Breast epithelium (tissue), 4 donors: ENCODE measurements around the gene FEN1. TPM values are rescaled to one million over a fixed set of nuclear protein-coding genes. Genes with fewer than 3 reads are reported as not detected.
A peak's percentile ranks its signal among the peaks of the same experiment; 100 is the strongest.

Source experiments
- DNase-seq, 2 donors: peaks; one replicate each; pipeline ENCODE4 v3.0.0-alpha.2; 2019; ENCODE audit warnings: low spot score in 2 of 2
- H3K27ac ChIP-seq, 2 donors: fragments of 200-600 bp; sonication (generic) in 1 of 2; one replicate each; pipeline ENCODE4 v1.5.1; 2016 to 2019; ENCODE audit warnings: mild to moderate bottlenecking in 1 of 2
- H3K27me3 ChIP-seq, 2 donors: fragments of 200-600 bp; sonication (generic) in 1 of 2; one replicate each; pipeline versions ENCODE4 v1.5.1 to v1.6.0; 2017 to 2019; ENCODE audit warnings: control low read depth in 1 of 2, mild to moderate bottlenecking in 1 of 2
- H3K36me3 ChIP-seq: fragments of 200-600 bp; one replicate; pipeline ENCODE4 v1.5.1; 2019
- H3K4me1 ChIP-seq, 2 donors: fragments of 200-600 bp; sonication (generic); one replicate each; pipeline ENCODE4 v1.5.1; 2016 to 2019; ENCODE audit warnings: control low read depth in 1 of 2
- H3K4me3 ChIP-seq, 3 donors: fragments of 200-600 bp; sonication (generic); 1 replicate in 2 of 3; 2 replicates in 1 of 3; pipeline ENCODE4 v1.5.1; 2016 to 2019; ENCODE audit warnings: mild to moderate bottlenecking in 3 of 3, moderate library complexity in 2 of 3
- H3K9me3 ChIP-seq, 2 donors: fragments of 200-600 bp; sonication (generic) in 1 of 2; one replicate each; pipeline ENCODE4 v1.5.1; 2016 to 2019; ENCODE audit warnings: control low read depth in 1 of 2
- CTCF ChIP-seq, 3 donors: fragments of 450-650 bp; IDR thresholded peaks; one replicate each; pipeline ENCODE4 v1.5.1; 2016 to 2017; ENCODE audit warnings: antibody characterized with exemption in 3 of 3, mild to moderate bottlenecking in 3 of 3, moderate library complexity in 3 of 3
- POLR2A ChIP-seq: fragments of 450-650 bp; IDR thresholded peaks from one replicate; pipeline ENCODE4 v1.6.1; 2016; ENCODE audit warnings: antibody characterized with exemption, mild to moderate bottlenecking, moderate library complexity
- POLR2AphosphoS5 ChIP-seq, 3 donors: sonication (generic); formaldehyde crosslinking; IDR thresholded peaks; one replicate each; pipeline ENCODE4 v1.6.1; 2017; ENCODE audit warnings: antibody characterized with exemption in 3 of 3
- intact Hi-C: fragments of 100-400 bp; cut with DNase I; formaldehyde crosslinking; loops from one replicate; pipeline ENCODE4 v1.15.1; 2023; ENCODE audit warnings: low total_unique reads
- total RNA-seq, 3 donors: library from RNA; depleted of rRNA; stranded (reverse); fragments of >200 nt; gene quantifications; one replicate each; pipeline ENCODE4 v1.1.0, GENCODE V29; 2016

The FEN1 gene
- total RNA-seq, 3 donors from 2014 or later = 5.9 to 9.2 (median 8.5) TPM

DNA sequence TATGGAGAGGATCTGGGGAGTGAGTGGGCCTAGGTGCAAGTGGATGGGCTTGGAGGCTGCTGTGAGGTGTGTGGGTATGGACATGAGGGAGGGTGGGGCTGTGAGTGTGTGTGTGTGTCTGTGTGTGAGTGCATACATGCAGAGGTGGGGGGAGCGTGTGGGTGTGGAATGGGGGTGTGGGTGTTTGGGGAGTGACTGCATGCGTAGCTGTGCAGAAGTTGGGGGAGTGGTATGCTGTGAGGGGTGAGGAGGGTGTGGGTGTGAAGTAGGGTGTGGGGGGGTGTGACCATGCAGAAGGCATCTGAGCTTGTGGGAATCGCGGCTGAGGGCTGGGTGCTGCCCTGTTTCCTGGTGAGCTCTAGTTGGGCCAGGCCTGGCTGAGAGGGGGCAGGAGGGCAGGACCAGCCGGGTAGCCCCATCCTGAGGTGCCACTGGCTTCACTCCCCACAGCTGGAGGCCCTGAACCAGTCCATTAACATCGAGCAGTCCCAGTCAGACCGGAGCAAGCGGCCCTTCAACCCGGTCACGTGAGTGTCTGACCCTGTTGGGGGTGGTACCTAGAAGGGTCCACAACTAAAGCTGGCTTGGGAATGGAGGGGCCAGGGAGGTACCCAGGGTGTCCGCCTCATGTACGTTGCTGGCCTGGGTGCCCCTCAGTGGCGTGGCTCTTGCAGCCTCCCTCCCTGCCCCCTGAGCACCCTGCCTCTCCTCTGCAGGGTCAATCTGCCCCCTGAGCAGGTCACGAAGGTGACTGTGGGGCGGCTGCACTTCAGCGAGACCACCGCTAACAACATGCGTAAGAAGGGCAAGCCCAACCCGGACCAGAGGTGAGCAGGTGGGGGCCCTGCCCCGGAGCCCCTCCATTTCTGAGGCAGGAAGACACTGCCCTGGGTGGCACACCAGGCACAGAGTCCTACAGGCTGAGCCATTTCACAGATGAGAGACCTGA is 16.8 kb upstream of the FEN1 start:
- Histone ChIP-seq H3K4me3 (no peak overlapping the region), H3K9me3 (no peaks in the 10 kb centered on the region), H3K4me1 (no peaks in the 10 kb centered on the region), H3K27ac (no peak overlapping the region), H3K36me3 (no peaks in the 10 kb centered on the region), H3K27me3 (no peaks in the 10 kb centered on the region)
- DNase-seq = no peak
- intact Hi-C loops = no loop called here
- TF ChIP-seq POLR2A = no peak
- TF ChIP-seq CTCF (IDR thresholded peaks at IDR 0.05) = no peak
- TF ChIP-seq POLR2AphosphoS5 (IDR thresholded peaks at IDR 0.05) = no peak

DNA sequence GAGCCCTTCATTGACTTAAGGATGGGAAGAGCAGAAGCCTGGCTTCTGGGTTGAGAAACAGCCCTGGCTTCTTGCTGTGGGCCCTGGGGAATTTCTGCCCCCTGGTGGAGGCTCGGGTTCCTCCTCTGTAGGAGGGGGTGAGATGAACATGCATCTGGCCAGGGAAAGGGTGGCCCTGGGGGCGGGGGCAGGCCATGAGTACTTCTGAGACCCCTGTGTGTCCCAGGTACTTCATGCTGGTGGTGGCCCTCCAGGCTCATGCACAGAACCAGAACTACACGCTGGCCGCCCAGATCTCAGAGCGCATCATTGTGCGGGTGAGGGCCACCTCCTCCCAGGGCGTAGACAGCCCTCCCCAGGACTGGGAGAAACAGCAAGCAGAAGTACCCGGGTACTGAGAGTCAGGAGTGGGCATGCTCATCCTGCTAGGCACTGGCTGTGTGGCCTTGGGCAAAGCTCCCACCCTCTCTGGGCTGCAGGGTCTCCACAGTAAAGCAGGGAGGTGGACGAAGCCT is 16.1 kb upstream of the FEN1 start:
- no peak for TF ChIP-seq POLR2A
- TF ChIP-seq CTCF (IDR thresholded peaks at IDR 0.05) = peak; percentile 12 to 27 (median 25)
- no peak overlapping the region for H3K27ac ChIP-seq
- intact Hi-C loops = no loop called here

GRCh38 chr11:61777234-61778090 is 15.2 kb upstream of the FEN1 start:
- intact Hi-C loops = no loop called here
- TF ChIP-seq POLR2AphosphoS5 (IDR thresholded peaks at IDR 0.05) (no peak), POLR2A (no peak), CTCF (IDR thresholded peaks at IDR 0.05) (no peak)
- DNase-seq = peak in 1 of 2 donors; percentile 65

More for the DNA sequence above, 16.1 kb upstream of the FEN1 start:
- Histone ChIP-seq H3K27me3 (no peaks in the 10 kb centered on the region), H3K9me3 (no peaks in the 10 kb centered on the region), H3K4me1 (no peaks in the 10 kb centered on the region), H3K4me3 (peak overlapping the region in 2 of 3 donors; percentile 45 to 57), H3K36me3 (no peaks in the 10 kb centered on the region)
- DNase-seq = no peak

GRCh38 chr11:61778357-61778886 is 14.3 kb upstream of the FEN1 start:
- Histone ChIP-seq H3K9me3 (no peaks in the 10 kb centered on the region), H3K4me3 (no peak overlapping the region), H3K4me1 (no peaks in the 10 kb centered on the region), H3K27me3 (no peaks in the 10 kb centered on the region), H3K27ac (no peak overlapping the region), H3K36me3 (no peaks in the 10 kb centered on the region)
- TF ChIP-seq POLR2A = no peak
- TF ChIP-seq CTCF (IDR thresholded peaks at IDR 0.05) = no peak
- TF ChIP-seq POLR2AphosphoS5 (IDR thresholded peaks at IDR 0.05) = no peak
- intact Hi-C loops = no loop called here
- no peak for DNase-seq

More at GRCh38 chr11:61777234-61778090, 15.2 kb upstream of the FEN1 start:
- H3K27me3 ChIP-seq = no peaks in the 10 kb centered on the region
- no peaks in the 10 kb centered on the region for H3K4me1 ChIP-seq
- no peaks in the 10 kb centered on the region for H3K9me3 ChIP-seq
- peak overlapping the region in 2 of 3 donors; percentile 45 to 57 for H3K4me3 ChIP-seq
- H3K36me3 ChIP-seq = no peaks in the 10 kb centered on the region
- H3K27ac ChIP-seq = no peak overlapping the region
